Measurements from ENCODE around the gene TRAF1. TPM values are rescaled to one million over a fixed set of nuclear protein-coding genes. Genes with fewer than 3 reads are reported as not detected.
A peak's percentile ranks its signal among the peaks of the same experiment; 100 is the strongest.

Gene TRAF1
- total RNA-seq, 4 donors from 2014 or later = 5.7 to 7.8 (median 6.6) TPM

DNA sequence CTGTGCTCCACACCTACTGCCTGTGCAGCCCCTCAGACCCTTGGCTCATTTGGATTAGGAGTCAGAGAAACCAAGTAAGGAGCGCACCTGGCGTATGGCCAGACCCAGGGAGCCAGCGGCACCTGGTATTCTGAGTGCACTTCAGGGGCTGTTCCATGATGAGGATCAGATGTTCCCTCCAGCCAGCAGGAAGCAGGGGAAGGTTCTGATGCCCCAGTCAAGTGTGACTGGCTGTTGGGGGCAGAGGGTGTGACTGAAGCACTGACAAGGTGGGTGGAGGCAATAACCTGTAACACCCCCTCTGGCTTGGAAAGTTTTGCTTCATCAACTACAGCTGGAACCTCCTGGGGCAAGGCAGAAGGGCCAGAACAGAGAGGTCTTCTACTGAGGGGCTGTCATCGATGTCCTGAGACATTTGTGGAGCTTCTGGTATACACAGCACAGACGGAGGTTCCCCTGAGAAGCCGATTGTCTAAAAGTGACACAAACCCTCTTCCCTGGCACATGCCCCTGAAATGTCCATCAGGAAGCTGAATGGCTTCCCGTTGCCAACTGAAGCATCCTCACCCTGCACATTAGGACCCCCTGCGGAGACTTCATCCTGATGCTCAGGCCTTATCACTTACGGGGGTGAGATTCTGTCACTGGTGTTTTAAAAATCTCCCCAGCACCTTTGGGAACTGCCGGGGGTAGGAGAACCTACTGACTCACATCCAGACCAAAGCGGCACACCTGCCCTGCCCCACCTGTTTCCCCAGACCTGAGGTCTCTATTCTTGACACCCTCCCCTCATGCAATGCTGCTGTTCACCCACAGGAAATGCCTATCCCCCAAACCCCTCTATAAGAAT is 21.1 kb downstream of the TRAF1 start:
- intact Hi-C loops (cut with DNase I) = no loop called here
- Histone ChIP-seq H3K4me3 (replicated peaks in 1 of 3) (no peak overlapping the region), H3K27ac (no peak overlapping the region), H3K4me1 (no peaks in the 10 kb centered on the region), H3K27me3 (no peaks in the 10 kb centered on the region), H3K9me3 (no peaks in the 10 kb centered on the region), H3K36me3 (no peaks in the 10 kb centered on the region)
- peak; percentile 42 to 48 for DNase-seq
- TF ChIP-seq POLR2A (IDR thresholded peaks at IDR 0.05) = no peak
- TF ChIP-seq, protein P1, sequence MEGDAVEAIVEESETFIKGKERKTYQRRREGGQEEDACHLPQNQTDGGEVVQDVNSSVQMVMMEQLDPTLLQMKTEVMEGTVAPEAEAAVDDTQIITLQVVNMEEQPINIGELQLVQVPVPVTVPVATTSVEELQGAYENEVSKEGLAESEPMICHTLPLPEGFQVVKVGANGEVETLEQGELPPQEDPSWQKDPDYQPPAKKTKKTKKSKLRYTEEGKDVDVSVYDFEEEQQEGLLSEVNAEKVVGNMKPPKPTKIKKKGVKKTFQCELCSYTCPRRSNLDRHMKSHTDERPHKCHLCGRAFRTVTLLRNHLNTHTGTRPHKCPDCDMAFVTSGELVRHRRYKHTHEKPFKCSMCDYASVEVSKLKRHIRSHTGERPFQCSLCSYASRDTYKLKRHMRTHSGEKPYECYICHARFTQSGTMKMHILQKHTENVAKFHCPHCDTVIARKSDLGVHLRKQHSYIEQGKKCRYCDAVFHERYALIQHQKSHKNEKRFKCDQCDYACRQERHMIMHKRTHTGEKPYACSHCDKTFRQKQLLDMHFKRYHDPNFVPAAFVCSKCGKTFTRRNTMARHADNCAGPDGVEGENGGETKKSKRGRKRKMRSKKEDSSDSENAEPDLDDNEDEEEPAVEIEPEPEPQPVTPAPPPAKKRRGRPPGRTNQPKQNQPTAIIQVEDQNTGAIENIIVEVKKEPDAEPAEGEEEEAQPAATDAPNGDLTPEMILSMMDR (IDR thresholded peaks at IDR 0.05) = no peak
- 69 to 84% methylated on average over 8 to 11 of the region's 11 CpGs for WGBS, 2 donors

DNA sequence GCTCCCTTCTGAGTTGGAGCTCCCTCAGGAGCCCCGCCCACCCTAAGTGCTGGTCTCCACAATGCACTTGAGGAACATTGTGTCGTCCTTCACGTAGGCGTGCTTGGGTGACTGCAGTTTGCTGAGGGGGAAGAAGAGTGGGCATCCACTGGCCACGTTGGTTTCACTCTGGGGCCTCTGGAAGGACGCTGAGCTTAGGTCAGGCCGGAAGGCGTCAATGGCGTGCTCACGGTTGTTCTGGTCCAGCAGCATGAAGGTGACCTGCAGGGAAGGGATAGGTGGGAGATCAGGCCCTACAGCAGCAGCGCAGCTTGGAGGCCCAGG is 21.7 kb downstream of the TRAF1 start:
- Histone ChIP-seq H3K36me3 (no peaks in the 10 kb centered on the region), H3K27ac (no peak overlapping the region), H3K4me3 (replicated peaks in 1 of 3) (no peak overlapping the region), H3K4me1 (no peaks in the 10 kb centered on the region), H3K9me3 (no peaks in the 10 kb centered on the region), H3K27me3 (no peaks in the 10 kb centered on the region)
- no peak for DNase-seq
- no peak for TF ChIP-seq POLR2A (IDR thresholded peaks at IDR 0.05)
- TF ChIP-seq, protein P1 (IDR thresholded peaks at IDR 0.05) = no peak
- intact Hi-C loops (cut with DNase I) = no loop called here
- 85 to 92% methylated on average over 10 to 11 of the region's 11 CpGs for WGBS, 2 donors

DNA sequence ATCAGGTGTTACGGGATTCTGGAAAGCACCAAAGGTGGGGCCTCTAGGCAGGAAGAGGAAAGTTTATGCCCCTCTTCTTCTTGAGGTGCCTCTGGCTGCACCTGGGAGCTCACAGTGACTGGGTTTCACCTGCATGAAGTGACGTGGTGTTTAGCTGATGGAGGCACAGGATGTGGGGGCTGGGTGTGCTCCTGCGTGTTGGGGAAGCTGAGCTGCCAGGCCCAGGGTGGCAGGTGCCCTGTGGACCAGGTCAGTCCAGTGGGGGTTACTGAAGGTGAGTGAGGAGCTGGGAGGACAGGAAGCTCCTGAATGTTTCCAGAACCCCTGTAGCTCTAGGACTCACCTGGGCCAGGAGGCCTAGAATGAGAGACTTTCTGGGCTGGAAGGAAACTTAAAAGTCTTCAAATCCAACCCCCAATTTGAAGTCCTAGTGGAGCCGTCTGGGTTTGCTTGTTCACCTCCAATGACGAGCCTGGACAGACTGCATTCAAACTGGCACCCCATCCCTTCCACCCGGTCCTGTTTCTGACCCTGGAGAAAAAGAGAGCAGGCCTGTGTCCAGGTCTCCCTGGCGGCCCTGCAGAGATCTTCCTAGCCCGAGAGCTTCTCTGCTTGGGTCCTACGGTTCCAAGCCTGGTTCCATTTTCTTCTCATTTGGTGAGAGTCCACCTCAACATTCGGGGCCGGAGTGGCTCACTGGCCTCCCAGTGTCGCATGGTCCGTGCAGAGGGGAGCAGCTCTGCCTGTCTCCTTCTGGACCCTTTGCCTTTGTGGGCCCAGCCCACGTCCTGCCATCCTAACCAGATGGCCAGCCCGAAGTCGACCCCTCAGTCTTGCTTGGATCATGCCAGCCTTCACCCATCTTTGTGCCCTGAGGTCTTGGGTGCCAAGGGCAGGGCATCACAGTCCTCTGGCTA is 22.3 kb downstream of the TRAF1 start:
- TF ChIP-seq POLR2A (IDR thresholded peaks at IDR 0.05) = no peak
- TF ChIP-seq, protein P1 (IDR thresholded peaks at IDR 0.05) = no peak
- intact Hi-C loops (cut with DNase I) = no loop called here
- no peaks in the 10 kb centered on the region for H3K9me3 ChIP-seq
- H3K27me3 ChIP-seq = no peaks in the 10 kb centered on the region
- H3K36me3 ChIP-seq = no peaks in the 10 kb centered on the region
- no peaks in the 10 kb centered on the region for H3K4me1 ChIP-seq
- H3K4me3 ChIP-seq (replicated peaks in 1 of 3) = no peak overlapping the region
- WGBS, 2 donors = 82 to 92% methylated on average over 15 to 16 of the region's 16 CpGs
- DNase-seq = peak in 1 of 2 donors; percentile 22
- H3K27ac ChIP-seq = no peak overlapping the region

DNA sequence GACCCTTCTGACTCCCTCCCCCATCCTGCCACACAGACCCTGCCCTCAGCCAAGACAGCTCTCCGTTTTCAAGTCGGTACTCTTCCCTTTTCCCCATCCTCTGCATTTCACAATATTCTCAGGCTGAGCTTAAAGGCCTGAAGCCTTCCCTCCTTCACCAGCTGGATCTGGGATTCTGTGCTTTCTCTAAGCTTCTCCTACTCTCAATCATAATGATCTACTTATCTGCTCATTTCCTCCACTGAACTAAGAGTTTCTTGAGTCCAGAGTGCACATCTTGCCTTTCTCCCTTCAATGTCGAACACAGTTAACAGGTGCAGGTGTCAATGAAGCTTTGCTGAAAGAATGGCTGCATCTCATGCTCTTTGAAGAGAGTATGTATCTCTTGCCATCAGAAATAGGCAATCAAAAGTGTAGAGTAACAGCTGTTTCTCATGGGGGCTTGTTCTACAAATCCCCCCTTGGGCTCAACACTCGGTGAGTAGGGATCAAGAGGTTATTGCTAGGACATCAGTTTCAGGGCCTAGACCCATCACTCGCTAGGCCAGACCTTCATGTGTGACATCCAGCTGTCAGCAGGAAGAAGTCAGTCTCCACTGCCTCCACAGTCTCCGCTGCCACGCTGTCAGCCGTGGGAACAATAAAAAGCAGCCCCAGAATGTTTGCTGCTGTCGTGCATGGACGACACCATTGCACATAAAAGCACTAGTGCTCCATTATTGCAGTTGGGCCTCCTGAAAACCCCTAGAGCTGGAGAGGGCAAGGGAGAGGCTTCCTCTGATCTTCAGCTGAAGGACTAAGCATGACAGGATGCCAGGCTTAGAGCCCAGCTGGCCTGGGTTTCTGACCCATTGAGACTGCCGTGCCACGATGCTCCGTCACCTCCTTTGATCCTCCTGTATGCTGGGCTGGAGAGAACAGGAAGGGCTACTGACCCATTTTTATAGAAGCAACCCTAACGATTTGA is 23.7 kb downstream of the TRAF1 start:
- no peak for TF ChIP-seq POLR2A (IDR thresholded peaks at IDR 0.05)
- TF ChIP-seq, protein P1 (IDR thresholded peaks at IDR 0.05) = no peak
- 71 to 80% methylated on average over 14 of the region's 14 CpGs for WGBS, 2 donors

More for the DNA sequence above, 23.7 kb downstream of the TRAF1 start:
- no peaks in the 10 kb centered on the region for H3K36me3 ChIP-seq
- no peaks in the 10 kb centered on the region for H3K27me3 ChIP-seq
- no peak for DNase-seq
- no peak overlapping the region for H3K27ac ChIP-seq
- H3K4me1 ChIP-seq = no peaks in the 10 kb centered on the region
- no peaks in the 10 kb centered on the region for H3K9me3 ChIP-seq
- H3K4me3 ChIP-seq (replicated peaks in 1 of 3) = no peak overlapping the region
- intact Hi-C loops (cut with DNase I) = no loop called here
